GM12891 (cell line): Measurements from ENCODE around the gene REC114.

Experiments used
- PAX5 ChIP-seq: IDR thresholded peaks from 2 replicates; pipeline ENCODE4 v1.6.1; 2011; ENCODE audit warnings: low read length, moderate library complexity, mild to moderate bottlenecking; ENCODE audit not compliant: insufficient read depth, severe bottlenecking
- POLR2A ChIP-seq: IDR thresholded peaks from 2 replicates; pipeline ENCODE4 v1.6.1; 2011; ENCODE audit warnings: low read depth, low read length, control low read depth
- POLR2AphosphoS5 ChIP-seq: IDR thresholded peaks from 2 replicates; pipeline ENCODE4 v1.6.1; 2011; ENCODE audit warnings: low read depth, low read length, control low read depth
- SPI1 ChIP-seq: IDR thresholded peaks from 2 replicates; pipeline ENCODE4 v1.6.1; 2011; ENCODE audit warnings: low read depth, low read length, control low read depth
- TAF1 ChIP-seq: IDR thresholded peaks from 2 replicates; pipeline ENCODE4 v1.6.1; 2011; ENCODE audit warnings: low read depth, low read length, control low read depth

DNA sequence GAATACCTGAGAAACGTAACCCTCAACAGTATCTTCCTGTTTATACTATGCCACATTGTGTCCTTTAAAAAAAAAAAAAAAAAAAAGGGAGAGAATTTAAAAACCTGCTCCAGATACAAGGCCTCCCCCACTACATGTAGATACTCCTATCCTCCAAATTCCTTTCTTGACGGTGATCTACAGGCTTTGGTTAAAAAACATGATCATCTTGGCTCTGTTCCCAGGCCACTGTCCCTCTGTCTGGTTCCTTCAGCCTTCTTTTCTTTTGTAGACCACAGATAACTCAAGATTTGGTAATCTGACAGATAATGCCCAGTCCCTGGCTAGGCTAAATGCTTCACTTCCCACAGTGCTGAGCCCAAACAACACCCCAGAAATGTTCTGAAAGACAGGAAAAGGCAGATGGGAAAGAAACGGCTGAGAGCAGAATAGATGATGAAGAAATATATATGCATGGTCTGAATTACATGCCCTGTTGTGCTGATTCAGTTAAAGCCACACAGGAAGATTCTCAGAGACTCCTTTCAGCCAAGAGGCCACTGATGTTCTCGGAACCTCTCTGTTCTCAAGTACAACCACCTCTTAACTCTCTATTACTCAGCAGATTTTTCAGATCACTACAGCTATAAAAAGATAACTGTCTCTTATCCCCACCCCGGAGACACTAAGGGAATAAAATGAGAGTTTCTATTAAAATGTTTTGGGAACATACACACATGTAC is 141.9 kb downstream of the REC114 start:
- TF ChIP-seq POLR2AphosphoS5 (no peak), POLR2A (no peak), TAF1 (no peak), SPI1 (no peak), PAX5 (no peak)
